ENCODE results near the gene PPP1R12C.
A peak's percentile ranks its signal among the peaks of the same experiment; 100 is the strongest.

PPP1R12C gene

DNA sequence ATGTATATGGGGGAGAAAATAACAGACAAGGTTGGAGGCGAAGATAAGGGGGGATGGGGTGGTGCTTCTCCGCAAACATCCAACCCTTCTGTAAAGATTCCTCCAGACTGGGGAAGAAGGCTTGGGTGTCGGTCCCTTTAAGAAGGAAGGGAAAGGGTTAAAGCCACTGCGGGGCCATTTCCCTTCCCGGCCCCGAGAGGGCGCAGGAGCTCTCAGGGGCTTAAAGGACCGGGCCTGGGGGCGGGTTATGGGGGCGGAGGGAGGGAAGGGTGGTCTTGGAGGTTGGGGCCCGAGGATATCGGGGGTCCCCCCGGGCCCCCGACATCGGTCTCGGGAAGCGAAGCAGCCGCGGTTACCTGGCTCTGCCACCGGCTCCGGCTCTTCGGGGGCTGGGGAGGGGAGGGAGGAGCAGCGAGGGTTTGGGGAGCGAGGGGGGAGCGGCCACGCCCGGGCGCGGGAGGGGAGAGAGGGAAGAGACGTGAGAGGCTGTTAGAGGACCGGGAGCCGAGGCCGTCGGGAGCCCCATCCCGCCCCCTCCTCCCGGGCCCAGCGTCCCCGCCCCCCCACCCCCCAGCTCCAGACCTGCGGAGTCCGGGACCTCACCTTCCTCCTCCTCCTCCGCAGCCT lies 28.8 kb upstream of the PPP1R12C start:
- Histone ChIP-seq H2AFZ (ENCODE audit: low read depth, low read length) (0 out of 2 replicates have a peak overlapping the region, but pooled peaks have one; percentile 61), H3K4me2 (ENCODE audit: low read length) (peak overlapping the region; percentile 79), H3K4me1 (ENCODE audit: low read length) (peaks cover 15% of the 10 kb centered on the region), H3K36me3 (replicated peaks; ENCODE audit: low read depth, low read length) (no peaks in the 10 kb centered on the region), H3K27me3 (ENCODE audit: low read depth, low read length) (peaks cover 47% of the 10 kb centered on the region), H3K9ac (ENCODE audit: low read length) (peak overlapping the region; percentile 46; the same call in 1 of the 2 replicates), H3K79me2 (ENCODE audit: low read length) (no peaks in the 10 kb centered on the region), H3K4me3 (ENCODE audit: low read length) (peak overlapping the region; percentile 82), H3K27ac (ENCODE audit: low read length) (no peak overlapping the region), H4K20me1 (ENCODE audit: insufficient read depth, low read length) (no peaks in the 10 kb centered on the region), H3K9me3 (ENCODE audit: insufficient read depth, low read length) (no peaks in the 10 kb centered on the region)
- no peak for TF ChIP-seq EZH2phosphoT487 (IDR thresholded peaks at IDR 0.05; ENCODE audit: low read depth)
- TF ChIP-seq, protein P1, sequence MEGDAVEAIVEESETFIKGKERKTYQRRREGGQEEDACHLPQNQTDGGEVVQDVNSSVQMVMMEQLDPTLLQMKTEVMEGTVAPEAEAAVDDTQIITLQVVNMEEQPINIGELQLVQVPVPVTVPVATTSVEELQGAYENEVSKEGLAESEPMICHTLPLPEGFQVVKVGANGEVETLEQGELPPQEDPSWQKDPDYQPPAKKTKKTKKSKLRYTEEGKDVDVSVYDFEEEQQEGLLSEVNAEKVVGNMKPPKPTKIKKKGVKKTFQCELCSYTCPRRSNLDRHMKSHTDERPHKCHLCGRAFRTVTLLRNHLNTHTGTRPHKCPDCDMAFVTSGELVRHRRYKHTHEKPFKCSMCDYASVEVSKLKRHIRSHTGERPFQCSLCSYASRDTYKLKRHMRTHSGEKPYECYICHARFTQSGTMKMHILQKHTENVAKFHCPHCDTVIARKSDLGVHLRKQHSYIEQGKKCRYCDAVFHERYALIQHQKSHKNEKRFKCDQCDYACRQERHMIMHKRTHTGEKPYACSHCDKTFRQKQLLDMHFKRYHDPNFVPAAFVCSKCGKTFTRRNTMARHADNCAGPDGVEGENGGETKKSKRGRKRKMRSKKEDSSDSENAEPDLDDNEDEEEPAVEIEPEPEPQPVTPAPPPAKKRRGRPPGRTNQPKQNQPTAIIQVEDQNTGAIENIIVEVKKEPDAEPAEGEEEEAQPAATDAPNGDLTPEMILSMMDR (IDR thresholded peaks at IDR 0.05; ENCODE audit: low read depth, low read length): peak; percentile 83

DNA sequence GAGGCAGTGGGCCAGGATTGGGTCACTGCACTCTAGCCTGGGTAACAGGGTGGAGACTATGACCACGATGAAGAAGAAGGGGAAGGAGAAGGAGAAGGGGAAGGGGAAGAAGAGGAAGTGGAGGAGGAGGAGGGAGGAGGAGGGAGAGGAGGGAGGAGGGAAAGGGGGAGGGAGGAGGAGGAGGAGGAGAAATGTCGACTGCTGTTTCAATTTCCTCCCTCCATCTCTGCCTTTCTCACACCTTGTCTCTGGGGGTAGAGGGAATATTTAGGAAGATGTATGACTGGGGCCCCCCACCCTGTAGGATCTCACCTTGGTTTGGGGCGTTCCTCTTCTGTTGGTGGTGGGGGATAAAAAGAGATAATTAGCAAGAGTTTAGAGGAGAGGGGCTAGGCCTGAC lies 27.8 kb upstream of the PPP1R12C start:
- Histone ChIP-seq H3K27me3 (ENCODE audit: low read depth, low read length) (peaks cover 41% of the 10 kb centered on the region), H3K79me2 (ENCODE audit: low read length) (no peaks in the 10 kb centered on the region), H3K36me3 (replicated peaks; ENCODE audit: low read depth, low read length) (no peaks in the 10 kb centered on the region), H3K9me3 (ENCODE audit: insufficient read depth, low read length) (no peaks in the 10 kb centered on the region), H3K4me2 (ENCODE audit: low read length) (peak overlapping the region; percentile 34), H4K20me1 (ENCODE audit: insufficient read depth, low read length) (no peaks in the 10 kb centered on the region), H3K4me1 (ENCODE audit: low read length) (peaks cover 15% of the 10 kb centered on the region), H3K27ac (ENCODE audit: low read length) (no peak overlapping the region), H3K9ac (ENCODE audit: low read length) (no peak overlapping the region), H3K4me3 (ENCODE audit: low read length) (peak overlapping the region; percentile 25), H2AFZ (ENCODE audit: low read depth, low read length) (peak overlapping the region; percentile 63; the same call in 1 of the 2 replicates)
- TF ChIP-seq EZH2phosphoT487 (IDR thresholded peaks at IDR 0.05; ENCODE audit: low read depth): no peak
- TF ChIP-seq, protein P1 (IDR thresholded peaks at IDR 0.05; ENCODE audit: low read depth, low read length): no peak

DNA sequence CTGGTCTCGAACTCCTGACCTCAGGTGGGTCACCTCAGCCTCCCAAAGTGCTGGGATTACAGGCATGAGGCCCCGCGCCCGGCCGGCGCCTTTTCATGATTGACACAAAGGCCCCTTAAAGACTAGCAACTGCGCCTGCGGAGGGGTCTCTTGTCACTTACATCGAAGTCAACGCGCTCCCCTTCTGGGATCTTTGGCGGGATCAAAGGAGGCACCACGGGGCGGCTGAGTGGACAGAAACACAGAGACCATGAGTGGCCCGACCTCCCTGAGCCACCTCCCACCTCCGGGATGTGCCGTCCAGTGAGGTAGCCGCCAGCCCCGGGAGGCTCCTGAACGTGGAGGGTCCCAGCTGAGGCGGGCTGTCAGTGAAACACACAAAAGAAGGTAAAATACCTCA lies 24.3 kb upstream of the PPP1R12C start:
- H3K4me1 ChIP-seq (ENCODE audit: low read length): peaks cover 13% of the 10 kb centered on the region
- H3K4me2 ChIP-seq (ENCODE audit: low read length): peak overlapping the region; percentile 37
- no peaks in the 10 kb centered on the region for H3K79me2 ChIP-seq (ENCODE audit: low read length)
- H3K36me3 ChIP-seq (replicated peaks; ENCODE audit: low read depth, low read length): no peaks in the 10 kb centered on the region
- H3K27ac ChIP-seq (ENCODE audit: low read length): no peak overlapping the region
- H3K9me3 ChIP-seq (ENCODE audit: insufficient read depth, low read length): no peaks in the 10 kb centered on the region
- H3K9ac ChIP-seq (ENCODE audit: low read length): no peak overlapping the region
- H3K4me3 ChIP-seq (ENCODE audit: low read length): no peak overlapping the region
- H3K27me3 ChIP-seq (ENCODE audit: low read depth, low read length): peaks cover 14% of the 10 kb centered on the region
- no peaks in the 10 kb centered on the region for H4K20me1 ChIP-seq (ENCODE audit: insufficient read depth, low read length)
- TF ChIP-seq, protein P1 (IDR thresholded peaks at IDR 0.05; ENCODE audit: low read depth, low read length): no peak
- H2AFZ ChIP-seq (ENCODE audit: low read depth, low read length): no peak overlapping the region

DNA sequence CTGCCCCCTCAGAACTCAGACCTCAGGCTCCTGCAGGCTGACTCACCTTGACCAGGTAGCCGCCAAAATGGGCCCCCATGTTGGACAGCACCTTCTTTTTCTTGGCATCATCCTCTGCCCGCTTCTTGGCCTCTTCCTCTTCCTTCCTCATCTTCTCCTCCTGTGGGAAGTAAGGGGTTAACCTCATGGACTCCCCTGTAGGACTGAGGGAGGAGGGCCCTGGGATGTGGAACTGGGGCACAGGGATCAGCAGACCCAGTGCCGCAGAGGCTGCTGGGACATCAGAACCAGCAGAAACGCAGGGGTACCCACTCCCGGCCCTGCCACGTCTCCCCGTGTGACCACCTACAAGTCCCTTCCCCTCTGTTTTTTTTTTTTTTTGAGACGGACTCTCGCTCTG lies 20.5 kb upstream of the PPP1R12C start:
- Histone ChIP-seq H3K27ac (ENCODE audit: low read length) (no peak overlapping the region), H3K36me3 (replicated peaks; ENCODE audit: low read depth, low read length) (no peaks in the 10 kb centered on the region), H3K27me3 (ENCODE audit: low read depth, low read length) (peaks cover 15% of the 10 kb centered on the region), H3K79me2 (ENCODE audit: low read length) (no peaks in the 10 kb centered on the region), H2AFZ (ENCODE audit: low read depth, low read length) (no peak overlapping the region), H4K20me1 (ENCODE audit: insufficient read depth, low read length) (no peaks in the 10 kb centered on the region), H3K4me2 (ENCODE audit: low read length) (no peak overlapping the region), H3K4me1 (ENCODE audit: low read length) (peaks cover 33% of the 10 kb centered on the region), H3K9ac (ENCODE audit: low read length) (no peak overlapping the region), H3K4me3 (ENCODE audit: low read length) (no peak overlapping the region), H3K9me3 (ENCODE audit: insufficient read depth, low read length) (no peaks in the 10 kb centered on the region)
- TF ChIP-seq, protein P1 (IDR thresholded peaks at IDR 0.05; ENCODE audit: low read depth, low read length): no peak
- TF ChIP-seq EZH2phosphoT487 (IDR thresholded peaks at IDR 0.05; ENCODE audit: low read depth): no peak

Data from OCI-LY3 (cell line).